MM.1S (cell line): Measurements from ENCODE around the gene RNF220.

Experiments used
- EZH2 ChIP-seq: fragments of 300-600 bp; sonication (generic); optimal IDR thresholded peaks from 2 replicates; pipeline ENCODE3; 2017; ENCODE audit warnings: low read depth, mild to moderate bottlenecking, antibody characterized with exemption, low read length, mixed read lengths
- EZH2phosphoT487 ChIP-seq: fragments of 300-600 bp; sonication (generic); IDR thresholded peaks from 2 replicates; pipeline ENCODE4 v1.6.1; 2018; ENCODE audit warnings: antibody characterized with exemption, low read length
- TF ChIP-seq, protein P1 (sequence below): fragments of 300-600 bp; sonication (generic); IDR thresholded peaks from 2 replicates; pipeline ENCODE4 v1.5.1; 2016; ENCODE audit warnings: antibody characterized with exemption, low read length, mixed read lengths

DNA sequence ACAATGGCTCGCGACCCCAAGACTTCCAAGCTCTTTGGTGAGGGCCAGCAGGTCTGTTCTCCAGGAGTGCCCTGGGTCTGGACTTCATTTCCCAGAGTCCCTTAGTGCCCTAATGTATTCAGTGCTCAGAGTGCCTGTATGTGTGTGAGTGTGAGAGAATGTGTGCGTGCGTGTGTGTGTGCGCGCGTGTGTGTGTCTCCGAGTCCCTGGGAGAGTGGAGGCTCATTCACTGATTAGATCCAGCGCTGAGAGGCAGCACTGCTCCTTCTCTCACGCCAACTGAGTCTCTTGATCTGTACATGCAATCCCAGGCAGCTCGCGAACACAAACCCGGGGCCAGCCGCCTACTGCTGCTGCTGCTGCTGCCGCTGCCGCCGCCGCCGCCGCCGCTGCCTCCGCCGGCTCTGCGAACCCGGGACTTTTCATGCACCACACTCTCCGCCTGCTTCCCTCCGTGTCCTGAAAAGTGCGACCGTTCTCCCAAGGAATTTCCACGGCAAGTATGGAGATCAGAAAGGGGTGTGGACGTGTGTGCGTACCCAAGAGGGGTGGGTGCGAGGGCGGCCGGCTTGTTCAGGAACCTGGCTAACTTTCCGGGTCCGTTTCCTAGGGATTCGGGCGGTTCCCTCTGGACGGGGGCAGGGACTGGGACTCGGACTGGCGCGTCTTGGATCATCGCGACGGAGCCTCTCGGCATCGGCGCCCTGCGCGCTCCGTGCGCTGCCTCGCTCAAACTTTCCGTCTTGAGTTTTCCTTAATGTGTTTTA, at the start of gene RNF220:
- TF ChIP-seq EZH2, result no peak
- TF ChIP-seq, protein P1, sequence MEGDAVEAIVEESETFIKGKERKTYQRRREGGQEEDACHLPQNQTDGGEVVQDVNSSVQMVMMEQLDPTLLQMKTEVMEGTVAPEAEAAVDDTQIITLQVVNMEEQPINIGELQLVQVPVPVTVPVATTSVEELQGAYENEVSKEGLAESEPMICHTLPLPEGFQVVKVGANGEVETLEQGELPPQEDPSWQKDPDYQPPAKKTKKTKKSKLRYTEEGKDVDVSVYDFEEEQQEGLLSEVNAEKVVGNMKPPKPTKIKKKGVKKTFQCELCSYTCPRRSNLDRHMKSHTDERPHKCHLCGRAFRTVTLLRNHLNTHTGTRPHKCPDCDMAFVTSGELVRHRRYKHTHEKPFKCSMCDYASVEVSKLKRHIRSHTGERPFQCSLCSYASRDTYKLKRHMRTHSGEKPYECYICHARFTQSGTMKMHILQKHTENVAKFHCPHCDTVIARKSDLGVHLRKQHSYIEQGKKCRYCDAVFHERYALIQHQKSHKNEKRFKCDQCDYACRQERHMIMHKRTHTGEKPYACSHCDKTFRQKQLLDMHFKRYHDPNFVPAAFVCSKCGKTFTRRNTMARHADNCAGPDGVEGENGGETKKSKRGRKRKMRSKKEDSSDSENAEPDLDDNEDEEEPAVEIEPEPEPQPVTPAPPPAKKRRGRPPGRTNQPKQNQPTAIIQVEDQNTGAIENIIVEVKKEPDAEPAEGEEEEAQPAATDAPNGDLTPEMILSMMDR, result no peak
- no peak for TF ChIP-seq EZH2phosphoT487
